NCI-H146 treated with DMSO at 0.1 percent for 48 hours (cell line): ENCODE data around the gene CA11.
"Not testable (repeated sequence)": the region's sequence is repeated elsewhere in the genome, so short reads cannot be mapped to it uniquely, and the experiment has no call there.

Source experiments
- DNase-seq: peaks from one replicate; lab custom pipeline; 2025; ENCODE audit not compliant: unreplicated experiment; lab: John Stamatoyannopoulos, UW

Gene CA11

DNA sequence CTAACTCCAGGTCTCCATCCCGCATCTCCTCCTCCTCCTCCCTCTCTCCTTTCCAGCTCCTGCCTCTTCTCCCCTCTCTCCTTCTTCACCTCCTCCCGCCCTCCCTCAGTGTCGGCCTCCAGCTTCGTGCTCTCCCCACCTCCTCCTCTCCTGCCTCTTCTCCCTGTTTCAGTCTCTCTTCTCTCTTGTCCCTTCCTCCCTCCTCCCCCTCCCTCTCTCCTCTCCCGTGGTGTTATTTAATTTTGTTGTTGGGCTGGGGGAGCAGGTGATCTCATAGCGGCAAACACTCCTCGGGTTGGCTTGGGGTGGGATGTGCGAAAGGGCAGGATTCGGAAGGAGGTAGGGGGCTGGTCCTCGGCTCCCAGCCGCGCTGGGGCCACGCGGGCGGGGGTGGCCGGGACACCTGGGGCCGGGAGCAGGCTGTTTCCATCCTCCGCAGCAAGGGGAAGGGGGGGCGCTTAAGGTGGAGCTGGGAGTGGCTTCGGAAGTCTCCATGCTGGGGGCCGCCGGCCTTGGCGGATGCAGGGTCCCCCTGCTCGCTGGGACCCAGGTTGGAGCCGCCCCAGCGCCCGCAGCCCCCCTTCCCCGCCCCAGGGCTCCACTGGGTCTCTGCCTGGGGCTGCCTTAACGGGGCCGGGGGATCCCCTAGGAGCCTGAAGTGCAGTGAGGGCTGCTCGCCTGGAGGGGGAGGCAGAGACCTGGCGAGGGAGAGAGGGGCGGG, at the start of gene CA11:
TSS of gene CA11 (minus strand) at position 187 of the 721 bp plus-strand sequence. CDS start 555 bp downstream, outside the sequence.
- DNase-seq, result peak; percentile 91

GRCh38 chr19:48693629-48694028, 47.6 kb upstream of the CA11 start:
- DNase-seq, result not testable (repeated sequence)

DNA sequence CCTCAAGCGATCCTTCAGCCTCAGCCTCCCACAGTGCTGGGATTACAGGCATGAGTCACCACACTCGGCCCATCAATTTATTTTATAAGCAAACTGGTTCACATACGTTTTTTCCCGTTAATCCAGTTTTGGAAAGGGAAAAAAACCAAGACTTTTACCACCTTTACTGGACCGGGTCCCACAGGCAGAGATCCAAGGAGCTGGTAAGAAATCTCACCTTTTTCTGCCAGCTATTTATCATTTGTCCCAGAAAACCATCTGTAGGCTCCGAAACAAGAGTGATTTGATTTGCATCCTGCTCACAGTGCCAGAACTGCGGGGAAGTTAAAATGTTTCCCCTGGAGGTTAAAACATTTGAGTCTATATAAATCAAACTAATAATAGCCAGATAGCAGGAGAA, 43.5 kb upstream of the CA11 start:
- DNase-seq, result no peak

- DNase-seq, result no peak
Observed at GRCh38 chr19:48687776-48688175, 41.8 kb upstream of the CA11 start.

DNA sequence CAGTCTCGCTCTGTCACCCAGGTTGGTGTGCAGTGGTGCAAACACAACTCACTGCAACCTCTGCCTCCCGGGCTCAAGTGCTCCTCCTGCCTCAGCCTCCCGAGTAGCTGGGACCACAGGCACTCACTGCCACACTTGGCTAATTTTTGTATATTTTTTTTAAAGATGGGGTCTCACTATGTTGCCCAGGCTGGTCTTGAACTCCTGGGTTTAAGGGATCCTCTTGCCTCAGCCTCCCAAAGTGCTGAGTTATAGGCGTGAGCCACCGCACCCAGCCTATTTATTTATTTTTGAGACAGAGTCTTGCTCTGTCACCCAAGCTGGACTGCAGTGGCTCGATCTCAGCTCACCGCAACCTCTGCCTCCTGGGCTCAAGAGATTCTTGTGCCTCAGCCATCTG, 40.6 kb upstream of the CA11 start:
- DNase-seq, result not testable (repeated sequence)

DNA sequence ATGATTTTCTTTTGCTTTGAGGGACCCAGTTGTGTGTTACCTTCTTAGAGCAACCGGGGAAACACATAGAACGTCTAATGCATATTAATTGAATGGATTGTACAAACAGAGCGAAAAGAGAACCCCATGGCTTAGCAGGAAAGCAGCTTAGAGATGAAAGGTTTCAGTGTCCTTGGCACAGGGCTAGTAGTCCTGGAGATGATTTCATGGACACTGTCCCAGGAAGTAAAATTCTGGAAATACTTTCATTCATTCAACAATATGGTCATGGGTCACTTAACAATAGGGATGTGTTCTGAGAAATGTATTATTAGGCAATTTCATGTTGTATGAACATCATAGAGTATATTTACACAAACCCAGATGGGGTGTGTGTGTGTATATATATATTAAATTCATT, 40.1 kb upstream of the CA11 start:
- DNase-seq, result no peak

DNA sequence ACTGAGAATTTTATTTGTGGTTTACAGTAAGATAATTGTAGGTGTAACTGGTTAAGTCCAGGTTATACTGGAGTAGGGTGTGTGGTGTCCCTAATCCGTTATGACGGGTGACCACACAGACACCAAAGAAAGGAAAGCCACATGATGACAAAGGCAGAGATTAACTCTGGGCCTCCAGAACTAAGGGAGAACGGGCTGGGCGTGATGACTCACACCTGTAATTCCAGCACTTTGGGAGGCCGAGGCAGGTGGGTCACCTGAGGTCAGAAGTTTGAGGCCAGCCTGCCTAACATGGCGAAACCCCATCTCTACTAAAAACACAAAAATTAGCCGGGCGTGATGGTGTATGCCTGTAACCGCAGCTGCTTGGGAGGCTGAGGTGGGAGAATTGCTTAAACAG, 39.6 kb upstream of the CA11 start:
- DNase-seq, result no peak

DNA sequence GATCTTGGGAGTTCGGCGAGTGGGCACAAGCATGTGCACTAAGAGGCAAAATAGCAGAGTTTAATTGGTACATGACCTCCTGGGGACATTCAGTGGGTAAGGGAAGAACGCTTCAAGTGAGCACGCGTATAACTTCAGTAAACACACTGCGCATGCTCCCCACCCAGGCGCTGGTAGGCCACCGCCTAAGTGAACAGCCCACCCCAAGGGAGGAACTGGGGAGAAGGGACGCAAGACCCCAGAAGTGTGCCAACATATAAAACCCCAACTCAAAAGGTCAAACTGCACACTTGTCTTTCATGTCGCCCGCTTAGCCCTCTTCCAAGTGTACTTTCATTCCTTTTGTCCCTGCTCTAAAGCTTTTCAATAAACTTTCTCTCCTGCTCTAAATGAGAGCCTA, 37.4 kb upstream of the CA11 start:
- no peak for DNase-seq

DNA sequence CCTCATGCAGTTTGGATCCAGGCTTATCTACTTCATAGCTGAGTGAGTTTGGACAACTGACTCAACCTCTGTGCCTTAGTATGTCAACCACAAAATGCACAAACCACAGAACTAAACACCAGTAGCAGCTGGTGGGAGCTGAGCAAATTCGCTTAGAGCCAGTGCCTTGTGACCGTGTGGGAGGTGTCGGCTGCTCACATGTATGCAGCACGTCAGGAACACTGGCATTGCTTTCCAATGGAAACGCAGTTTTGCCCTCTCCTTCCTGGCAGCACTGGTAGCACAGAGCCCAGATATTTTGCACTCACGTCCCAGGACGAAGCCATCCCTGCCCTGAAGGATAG, 35.1 kb upstream of the CA11 start:
- DNase-seq, result no peak

- no peak for DNase-seq
Observed at GRCh38 chr19:48680436-48681126, 34.6 kb upstream of the CA11 start.

DNA sequence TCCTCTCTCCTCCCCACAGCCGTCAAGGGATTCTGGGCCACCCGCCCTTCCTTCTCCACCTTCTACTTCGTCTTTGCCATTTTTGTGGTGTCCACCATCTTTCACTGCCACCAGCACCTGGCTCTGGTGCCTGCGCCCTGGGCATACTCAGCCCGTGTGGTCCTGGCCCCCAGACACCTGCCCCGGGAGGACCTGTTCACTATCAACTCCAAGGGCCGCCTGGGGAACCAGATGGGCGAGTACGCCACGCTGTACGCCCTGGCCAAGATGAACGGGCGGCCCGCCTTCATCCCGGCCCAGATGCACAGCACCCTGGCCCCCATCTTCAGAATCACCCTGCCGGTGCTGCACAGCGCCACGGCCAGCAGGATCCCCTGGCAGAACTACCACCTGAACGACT, 34.0 kb upstream of the CA11 start:
- DNase-seq, result not testable (repeated sequence)

DNA sequence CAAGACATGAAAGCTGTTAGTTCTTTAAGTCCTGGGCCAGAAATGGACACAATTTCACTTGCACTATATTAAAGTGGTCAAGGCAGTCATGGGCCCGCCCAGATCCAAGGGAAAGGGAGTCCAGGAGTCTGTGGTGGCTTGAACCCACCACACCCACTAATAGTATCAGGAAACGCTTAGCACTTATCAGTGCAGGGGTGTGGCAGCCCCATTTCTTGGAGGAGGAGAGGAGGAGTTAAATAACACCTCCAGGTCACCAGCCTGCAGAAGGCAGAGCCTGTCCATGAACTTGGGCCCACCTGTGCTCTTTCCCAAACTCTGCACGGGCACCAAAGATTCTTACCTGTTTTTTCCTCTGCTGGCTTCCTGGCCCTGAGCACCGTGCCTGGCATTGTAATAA, 32.2 kb upstream of the CA11 start:
- no peak for DNase-seq

GRCh38 chr19:48676887-48677286, 30.9 kb upstream of the CA11 start:
- DNase-seq, result peak; percentile 12

- DNase-seq, result no peak
Observed at GRCh38 chr19:48676487-48676886, 30.5 kb upstream of the CA11 start.

GRCh38 chr19:48674921-48675824, 29.2 kb upstream of the CA11 start:
- DNase-seq, result peak; percentile 69

GRCh38 chr19:48674216-48674809, 28.3 kb upstream of the CA11 start:
- DNase-seq, result no peak

- DNase-seq, result no peak
Observed at GRCh38 chr19:48673436-48674100, 27.6 kb upstream of the CA11 start.

- no peak for DNase-seq
Observed at GRCh38 chr19:48672994-48673393, 27.0 kb upstream of the CA11 start, which contains the start of gene NTN5. Gene NTN5 (minus strand): TSS chr19:48673017. CDS start chr19:48670986, 2,031 bp downstream.

DNA sequence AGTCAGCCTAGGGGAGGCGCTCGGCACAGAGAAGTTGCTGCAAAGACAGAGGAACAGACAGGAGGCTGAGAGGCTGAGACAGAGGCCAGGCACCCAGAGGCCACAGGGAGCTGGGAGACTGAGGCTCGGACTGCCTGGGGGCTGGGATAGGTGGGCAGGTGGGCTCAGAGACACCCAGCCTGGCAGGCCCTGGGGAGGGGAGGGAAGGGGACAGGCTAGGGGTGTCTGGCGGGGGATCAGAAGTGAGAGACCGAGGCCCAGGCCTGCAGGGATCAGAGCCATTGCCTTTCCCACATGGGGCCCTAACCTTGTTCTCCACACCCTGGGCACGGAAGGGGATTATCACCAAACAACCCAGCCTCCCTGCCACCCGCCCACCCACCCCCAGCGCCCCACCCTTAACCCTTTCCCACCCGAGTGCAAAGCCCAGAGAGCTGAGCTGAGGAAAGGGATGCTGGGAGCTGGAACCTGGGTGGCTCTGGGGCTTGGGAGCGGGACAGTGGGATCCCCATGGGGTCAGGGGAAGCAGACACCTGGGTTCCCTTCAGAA, 25.5 kb upstream of the CA11 start:
- no peak for DNase-seq

DNA sequence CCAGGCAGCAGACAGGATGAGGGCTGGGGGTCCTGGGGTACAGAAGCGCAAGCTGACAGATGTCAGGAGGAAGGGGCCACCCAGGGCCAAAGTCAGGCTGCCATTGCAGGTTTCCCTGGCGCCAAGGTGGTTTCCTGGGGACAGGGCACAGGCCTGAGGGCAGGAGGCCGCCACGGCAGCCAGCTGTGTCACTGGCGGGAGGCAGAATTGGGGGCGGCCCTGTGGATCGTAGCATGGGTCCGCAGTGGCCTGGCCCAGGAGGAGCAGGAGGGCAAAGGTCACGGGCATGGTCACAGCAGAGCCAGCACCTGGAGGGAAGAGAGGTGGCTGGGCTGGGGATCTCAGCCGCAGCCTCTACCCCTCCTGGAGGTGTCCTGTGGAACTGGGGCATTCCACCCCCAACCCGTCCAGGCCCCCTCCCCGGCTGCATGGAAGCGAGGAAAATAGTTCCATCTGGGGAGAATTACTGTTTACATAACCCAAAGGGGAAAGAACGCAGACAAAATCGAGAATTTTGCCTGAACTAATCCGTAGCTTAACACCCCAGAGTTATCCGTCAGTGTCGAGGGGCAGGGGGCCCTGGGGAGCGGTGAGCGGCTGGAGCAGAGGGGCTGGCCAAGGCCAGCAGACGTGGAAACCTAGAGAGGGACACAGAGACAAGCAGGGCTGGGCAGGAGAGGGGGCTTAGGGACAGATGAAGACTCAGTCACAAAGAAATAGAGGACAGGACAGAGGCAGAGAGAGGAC, 24.9 kb upstream of the CA11 start:
- DNase-seq, result no peak
